Measurements from ENCODE around the gene AKAP6.

DNA sequence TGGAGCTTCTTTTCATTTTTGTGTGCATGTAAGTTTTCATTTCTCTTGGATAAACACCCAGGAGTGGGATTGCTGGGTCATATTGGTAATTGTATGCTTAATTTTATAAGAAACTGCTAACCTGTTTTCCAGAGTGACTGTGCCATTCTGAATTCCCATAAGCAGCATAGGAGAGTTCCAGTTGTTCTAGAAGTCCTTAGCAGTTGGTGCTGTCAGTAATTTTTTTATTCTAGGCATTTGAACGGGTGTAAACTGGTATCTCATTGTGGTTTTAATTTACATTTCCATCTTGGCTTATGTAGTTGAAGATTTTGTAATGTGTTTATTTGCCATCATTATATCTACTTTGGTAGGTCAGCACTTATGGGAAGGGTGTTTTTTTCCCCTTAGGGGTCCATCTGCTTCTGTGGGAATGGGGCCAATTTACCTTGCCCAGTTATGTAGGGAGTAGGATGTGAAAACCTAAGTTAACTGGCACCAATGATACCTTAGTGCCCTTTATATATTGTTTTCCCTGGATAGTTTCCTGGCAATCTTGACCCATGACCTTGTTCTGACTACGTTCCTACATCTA lies 202.9 kb downstream of the AKAP6 start:
- TF ChIP-seq, protein P1, sequence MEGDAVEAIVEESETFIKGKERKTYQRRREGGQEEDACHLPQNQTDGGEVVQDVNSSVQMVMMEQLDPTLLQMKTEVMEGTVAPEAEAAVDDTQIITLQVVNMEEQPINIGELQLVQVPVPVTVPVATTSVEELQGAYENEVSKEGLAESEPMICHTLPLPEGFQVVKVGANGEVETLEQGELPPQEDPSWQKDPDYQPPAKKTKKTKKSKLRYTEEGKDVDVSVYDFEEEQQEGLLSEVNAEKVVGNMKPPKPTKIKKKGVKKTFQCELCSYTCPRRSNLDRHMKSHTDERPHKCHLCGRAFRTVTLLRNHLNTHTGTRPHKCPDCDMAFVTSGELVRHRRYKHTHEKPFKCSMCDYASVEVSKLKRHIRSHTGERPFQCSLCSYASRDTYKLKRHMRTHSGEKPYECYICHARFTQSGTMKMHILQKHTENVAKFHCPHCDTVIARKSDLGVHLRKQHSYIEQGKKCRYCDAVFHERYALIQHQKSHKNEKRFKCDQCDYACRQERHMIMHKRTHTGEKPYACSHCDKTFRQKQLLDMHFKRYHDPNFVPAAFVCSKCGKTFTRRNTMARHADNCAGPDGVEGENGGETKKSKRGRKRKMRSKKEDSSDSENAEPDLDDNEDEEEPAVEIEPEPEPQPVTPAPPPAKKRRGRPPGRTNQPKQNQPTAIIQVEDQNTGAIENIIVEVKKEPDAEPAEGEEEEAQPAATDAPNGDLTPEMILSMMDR (IDR thresholded peaks at IDR 0.05; ENCODE audit: low read length) = no peak
- TF ChIP-seq EZH2 (IDR thresholded peaks at IDR 0.05; ENCODE audit: borderline replicate concordance, low read length) = no peak
